Hematopoietic multipotent progenitor cell treated with erythropoietin and hydrocortisone succinate and interleukin-3 and kit ligand, for 4 days (in vitro differentiated cells): Measurements from ENCODE around the gene UNC93A.
"Not testable (repeated sequence)": the region's sequence is repeated elsewhere in the genome, so short reads cannot be mapped to it uniquely, and the experiment has no call there.

ENCODE experiments used
- DNase-seq: peaks from one replicate; pipeline ENCODE4 v3.0.0-alpha.2; 2015

UNC93A gene

GRCh38 chr6:167272151-167272550 is 19.0 kb upstream of the UNC93A start:
- DNase-seq: no peak

DNA sequence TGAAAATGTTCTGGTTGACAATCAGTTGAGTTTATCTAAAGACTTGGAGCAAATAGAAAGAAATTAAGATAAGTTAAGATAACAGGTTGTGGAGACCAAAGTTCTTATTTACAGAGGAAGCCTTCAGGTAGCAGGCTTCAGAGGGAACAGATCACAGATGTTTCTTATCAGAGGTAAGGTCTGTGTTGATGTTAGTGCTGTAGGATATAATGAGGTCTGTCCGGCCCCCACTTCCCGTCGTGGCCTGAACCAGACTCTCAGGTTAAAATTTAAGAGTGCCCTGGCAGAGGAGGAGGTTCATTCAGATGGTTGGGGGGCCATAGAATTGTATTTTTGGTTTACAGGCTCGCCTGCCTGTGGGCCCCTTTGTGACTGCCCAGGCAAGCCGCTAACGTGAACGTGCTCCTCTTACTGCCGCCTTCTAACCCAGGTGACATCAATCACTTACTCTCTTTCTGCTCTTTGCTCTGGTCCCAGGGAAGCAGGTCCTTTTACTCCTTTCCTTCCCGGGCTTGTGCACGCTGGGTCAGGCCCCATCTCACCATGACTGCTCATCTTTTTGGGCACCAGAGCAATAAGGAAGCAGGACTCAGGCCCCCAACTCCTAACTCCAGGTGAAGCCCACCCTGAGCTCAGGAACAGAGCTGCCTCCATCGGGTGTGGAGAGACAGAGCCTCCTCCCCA is 18.3 kb upstream of the UNC93A start:
- no peak for DNase-seq

DNA sequence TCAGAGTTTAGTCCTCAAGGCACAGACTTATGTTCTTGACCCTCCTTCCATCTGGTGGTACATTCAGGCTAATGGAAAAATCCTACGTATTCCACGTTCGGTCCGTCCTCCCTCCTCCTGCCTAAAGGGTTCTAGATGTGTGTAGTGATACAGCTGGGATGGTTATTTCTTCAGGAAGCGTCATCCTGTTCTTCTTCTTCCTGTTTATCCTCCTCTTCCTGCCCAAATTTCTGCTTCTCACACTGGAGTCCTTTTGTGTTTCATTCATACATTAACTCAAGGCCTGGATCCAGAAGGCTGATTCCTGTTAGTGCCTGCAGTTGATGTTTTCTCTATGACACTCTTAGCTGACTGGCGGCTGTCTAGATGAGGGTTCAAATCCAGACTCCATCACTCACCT is 16.8 kb upstream of the UNC93A start:
- no peak for DNase-seq

DNA sequence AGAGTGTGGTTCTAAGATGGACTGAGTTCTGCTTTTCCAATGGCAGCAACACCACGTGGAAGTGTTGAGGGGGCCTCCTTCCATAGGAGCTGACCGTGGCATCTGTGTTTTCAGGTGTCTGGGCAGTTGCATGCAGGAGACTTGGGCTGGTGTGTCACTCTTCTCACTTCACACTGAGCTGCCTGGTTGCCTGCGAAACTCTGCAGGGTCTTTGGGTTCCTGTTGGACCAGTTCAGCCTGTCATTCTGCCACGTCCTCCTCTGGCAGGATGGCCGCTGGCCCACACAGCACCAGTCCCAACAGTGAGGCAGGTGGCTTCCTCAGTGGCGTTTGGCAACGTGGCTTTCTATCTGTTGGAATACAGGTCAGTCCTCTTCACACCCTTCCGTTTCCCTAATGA is 16.1 kb upstream of the UNC93A start:
- no peak for DNase-seq

GRCh38 chr6:167275436-167275835 is 15.7 kb upstream of the UNC93A start:
- DNase-seq: no peak

- no peak for DNase-seq
Measured at GRCh38 chr6:167276772-167277533, 14.2 kb upstream of the UNC93A start.

DNA sequence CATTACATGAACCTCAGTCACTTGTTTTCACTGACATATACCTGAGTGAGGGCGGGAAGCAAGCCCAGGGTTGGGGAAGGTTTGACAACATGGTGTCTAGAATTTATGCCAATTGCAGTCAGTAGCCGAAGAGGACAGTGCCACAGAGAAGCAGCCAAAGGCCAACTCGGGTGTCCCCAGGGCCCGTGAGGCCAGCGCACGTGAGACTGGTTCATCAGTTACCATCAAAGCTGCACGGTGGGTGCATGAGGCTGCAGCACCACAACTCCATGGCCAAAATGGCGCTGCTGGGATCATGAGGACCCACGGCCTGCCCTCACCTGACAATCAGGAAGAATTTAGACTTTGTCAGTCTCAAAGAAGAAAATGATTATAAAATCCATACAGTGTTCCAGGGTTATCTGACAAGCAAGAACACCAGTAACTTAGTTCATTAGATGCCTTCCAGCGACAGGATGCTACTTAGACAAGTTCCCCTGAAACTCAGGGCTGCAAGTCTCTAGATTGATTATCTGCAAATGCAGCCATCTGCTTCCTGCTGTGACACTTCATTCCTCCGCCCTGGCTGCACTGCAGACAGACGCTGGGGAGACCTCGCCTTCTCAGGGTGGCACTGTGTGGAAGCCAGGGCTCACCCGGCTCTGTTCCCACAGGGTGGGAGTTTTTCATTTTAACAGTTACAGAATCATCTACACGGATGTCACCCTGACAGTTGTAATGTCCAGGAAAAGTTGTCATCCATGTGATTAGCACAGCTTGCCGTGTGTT is 12.8 kb upstream of the UNC93A start:
- DNase-seq: not testable (repeated sequence)

DNA sequence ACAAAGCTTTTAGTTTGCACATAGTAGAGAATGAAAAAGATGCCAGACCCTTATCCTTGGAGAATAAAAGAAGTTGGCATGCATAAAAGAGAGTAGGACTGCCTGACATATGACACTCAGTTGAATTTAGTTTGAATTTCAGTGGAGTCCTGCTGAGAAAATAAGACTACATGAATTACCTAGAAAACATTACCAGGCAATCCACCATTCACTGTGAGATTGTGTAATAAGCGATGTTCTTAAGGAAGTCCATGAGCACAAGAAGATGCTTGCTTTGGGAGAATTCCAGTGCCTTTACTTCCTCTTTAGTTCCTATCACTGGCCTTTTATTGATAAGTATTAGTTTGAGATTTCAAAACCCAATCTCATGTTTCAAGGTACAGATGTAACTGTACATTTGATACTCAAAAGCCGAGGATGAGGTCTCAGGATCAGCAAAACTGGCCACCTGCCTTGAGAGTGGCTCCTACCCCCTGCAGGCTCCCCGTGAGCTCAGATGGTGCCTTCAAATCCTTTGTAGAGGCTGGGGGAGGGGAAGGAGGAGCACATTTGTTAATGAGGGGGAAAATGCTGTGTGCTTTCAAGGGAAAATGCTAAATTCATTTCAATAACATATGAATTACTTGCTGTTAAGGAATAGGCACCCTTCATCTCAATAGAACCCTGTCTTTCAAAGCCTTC is 11.2 kb upstream of the UNC93A start:
- DNase-seq: no peak

DNA sequence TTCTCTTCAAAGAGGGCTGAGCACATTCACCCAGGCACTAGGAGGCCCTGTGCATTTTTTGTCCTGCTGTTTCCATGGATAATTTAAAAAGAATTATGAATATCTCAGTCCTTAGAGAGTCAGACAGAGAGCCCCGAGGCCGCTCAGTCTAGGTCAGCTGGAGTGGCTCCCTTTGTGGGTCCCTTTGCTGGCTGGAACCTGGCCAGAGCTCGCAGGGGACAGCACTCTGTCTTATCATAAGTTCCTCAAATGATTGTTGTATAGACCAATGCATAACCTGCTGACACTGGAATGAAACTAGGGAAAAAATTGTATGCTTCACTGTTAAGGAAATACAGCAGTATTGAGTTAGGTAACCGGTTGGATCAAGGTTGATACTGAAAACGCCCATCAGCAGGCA is 10.6 kb upstream of the UNC93A start:
- DNase-seq: peak; percentile 8

DNA sequence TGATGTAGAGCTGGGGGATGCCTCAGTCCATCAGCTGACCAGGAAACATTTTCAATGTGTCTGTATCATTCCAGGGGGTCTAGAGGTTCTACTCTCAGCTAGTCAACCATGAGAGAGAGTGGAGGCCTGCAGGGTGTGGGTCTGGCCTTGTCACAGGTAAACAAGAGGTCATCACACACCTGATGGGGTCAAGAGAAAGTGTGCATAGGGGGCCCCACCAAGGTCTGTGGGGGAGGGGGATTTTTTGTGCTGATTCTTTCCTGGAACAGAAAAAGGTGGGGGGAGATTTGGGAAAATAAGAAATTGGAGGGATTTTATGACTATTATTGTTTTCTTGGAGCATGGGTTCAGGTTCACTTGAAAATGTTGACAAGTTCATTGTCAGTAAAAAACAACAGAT is 8.9 kb upstream of the UNC93A start:
- no peak for DNase-seq

GRCh38 chr6:167284565-167284964 is 6.5 kb upstream of the UNC93A start:
- not testable (repeated sequence) for DNase-seq

GRCh38 chr6:167285077-167285770 is 5.9 kb upstream of the UNC93A start:
- no peak for DNase-seq

DNA sequence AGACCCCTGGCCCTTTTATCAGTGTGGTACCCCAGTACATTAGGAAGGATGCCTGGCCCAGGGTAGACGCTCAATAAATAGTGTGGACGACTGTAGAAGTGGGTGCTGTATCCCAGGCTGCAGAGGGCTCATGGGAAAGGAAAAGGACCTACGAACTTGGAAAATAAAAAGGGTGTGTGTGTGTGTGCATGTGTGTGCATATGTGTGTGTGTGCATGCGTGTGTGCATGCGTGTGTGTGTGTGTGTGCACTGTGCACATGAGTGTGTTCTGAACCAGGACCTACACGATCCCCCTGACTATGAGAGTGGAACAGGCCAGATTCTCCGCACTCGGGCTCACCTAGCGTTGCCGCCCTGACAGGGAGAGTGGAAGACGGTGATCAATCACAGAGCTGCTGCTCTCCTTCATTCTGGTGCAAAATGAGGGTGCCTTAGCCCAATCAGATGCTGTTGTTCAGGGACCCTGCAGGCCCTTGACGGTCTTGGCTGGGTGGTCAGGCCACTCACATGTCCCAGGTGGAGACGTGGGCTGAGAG is 3.5 kb upstream of the UNC93A start:
- DNase-seq: no peak

GRCh38 chr6:167288591-167289225 is 2.4 kb upstream of the UNC93A start:
- DNase-seq: peak; percentile 59

- DNase-seq: not testable (repeated sequence)
Measured at GRCh38 chr6:167289291-167289690, 1.8 kb upstream of the UNC93A start.

DNA sequence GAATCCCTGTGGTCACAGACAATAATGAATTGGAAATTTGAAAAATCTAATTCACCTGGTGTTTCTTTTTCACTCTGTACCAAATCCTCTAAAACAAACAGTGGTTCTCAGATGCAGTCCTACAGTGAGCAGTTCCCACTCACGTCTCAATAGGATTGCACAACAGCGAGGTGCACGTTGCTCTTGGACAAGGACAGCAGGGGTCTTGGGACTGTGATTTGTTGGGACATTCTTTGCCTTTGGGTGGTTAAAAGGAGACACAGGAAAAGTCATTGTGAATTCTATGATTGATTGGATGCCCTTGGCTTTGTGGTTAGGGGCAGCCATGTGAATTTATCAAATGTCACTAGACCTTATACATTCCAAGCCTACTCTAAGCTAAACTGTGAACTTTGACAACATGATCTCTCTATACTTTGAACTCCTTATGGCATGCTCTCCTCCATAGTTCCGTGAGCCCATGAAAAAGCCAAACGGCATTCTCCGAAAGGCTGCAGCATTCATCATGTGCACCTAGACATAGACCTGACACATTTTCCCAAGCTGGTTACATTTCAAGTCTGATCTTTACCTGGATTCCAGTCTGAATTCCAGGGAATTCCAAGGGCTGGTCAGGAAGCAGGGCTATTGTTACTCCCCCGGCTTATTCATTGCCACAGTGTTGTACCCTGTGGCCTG is 647 bp downstream of the UNC93A start:
- no peak for DNase-seq

- DNase-seq: no peak
Measured at GRCh38 chr6:167292301-167293087, 1.4 kb downstream of the UNC93A start.

- no peak for DNase-seq
Measured at GRCh38 chr6:167293088-167293589, 2.0 kb downstream of the UNC93A start.

DNA sequence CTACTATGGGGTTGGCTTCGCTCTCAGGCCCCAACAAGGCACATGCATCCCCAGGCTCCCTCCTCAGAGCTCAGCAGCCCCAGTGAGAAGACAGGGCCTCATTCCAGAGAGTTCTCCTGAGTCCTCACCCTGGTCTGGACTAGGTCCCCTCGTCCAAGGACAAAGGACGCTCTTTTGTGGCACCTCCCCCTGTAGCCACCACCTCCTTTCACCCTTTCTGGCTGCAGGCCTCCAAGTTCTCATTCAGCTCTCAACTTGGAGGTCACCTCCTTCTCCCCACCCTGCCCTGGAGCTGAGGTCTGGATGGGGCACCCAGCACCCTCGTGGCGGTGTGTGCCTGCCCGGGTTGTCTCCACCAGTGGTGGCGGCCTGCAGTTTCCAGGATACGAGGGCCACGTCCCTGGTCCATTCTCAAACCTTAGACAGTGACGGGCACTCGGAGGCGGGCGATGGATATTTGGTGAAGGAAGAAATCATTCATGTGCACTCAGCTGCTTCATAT is 2.5 kb downstream of the UNC93A start:
- no peak for DNase-seq

GRCh38 chr6:167294241-167294640 is 3.1 kb downstream of the UNC93A start:
- DNase-seq: no peak
